Activated CD4-positive, CD25-positive, alpha-beta regulatory T cell treated with anti-CD3 and anti-CD28 coated beads, Interleukin-2, amount 50 U/mL, for 16 hours (primary cell): Measurements from ENCODE around the gene IWS1.

Experiments used
- DNase-seq: peaks from one replicate; pipeline ENCODE4 v3.0.0-alpha.2; 2020; ENCODE audit warnings: low read depth, low spot score

Gene IWS1

DNA sequence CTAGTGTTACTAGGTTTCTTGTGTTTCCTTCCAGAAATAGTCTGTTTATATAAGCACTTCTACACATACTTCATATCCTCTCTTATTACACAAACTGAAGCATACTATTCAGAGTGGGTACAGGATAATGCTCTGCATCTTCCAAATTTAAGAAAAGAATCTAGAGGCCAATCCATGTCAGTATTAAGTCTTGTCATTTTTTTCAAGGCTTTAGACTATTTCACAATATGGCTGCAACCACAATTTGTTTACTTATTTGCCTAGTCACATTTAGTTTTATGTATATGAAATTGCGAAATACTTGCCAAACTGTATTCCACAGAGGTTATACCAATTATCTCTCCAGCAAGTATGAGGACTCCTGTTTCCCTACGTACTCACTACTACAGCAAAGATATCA is 27.9 kb downstream of the IWS1 start:
- DNase-seq, result no peak

GRCh38 chr2:127490283-127490682 is 36.0 kb downstream of the IWS1 start:
- DNase-seq, result no peak

GRCh38 chr2:127486247-127487058 is 39.8 kb downstream of the IWS1 start:
- DNase-seq, result no peak

DNA sequence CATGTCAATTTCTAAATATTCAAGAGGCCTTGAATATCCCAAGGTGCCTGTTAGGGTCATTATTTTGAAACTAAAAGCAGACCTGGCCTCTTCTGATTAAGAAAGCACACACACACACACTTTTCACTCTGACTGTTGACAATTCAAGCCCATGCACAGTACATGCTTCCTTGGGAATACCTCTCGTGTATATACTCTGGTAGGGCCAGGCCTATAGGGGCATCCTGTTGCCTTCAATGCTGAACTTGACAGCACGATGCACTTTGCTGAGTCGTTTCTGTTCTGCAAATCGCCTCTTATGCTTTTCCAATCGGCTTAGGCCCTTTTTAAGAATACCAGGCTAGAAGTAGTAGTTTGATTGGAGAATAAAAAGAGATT is 40.6 kb downstream of the IWS1 start:
- no peak for DNase-seq

- no peak for DNase-seq
These were observed 41.1 kb downstream of the IWS1 start for GRCh38 chr2:127485051-127485693.

DNA sequence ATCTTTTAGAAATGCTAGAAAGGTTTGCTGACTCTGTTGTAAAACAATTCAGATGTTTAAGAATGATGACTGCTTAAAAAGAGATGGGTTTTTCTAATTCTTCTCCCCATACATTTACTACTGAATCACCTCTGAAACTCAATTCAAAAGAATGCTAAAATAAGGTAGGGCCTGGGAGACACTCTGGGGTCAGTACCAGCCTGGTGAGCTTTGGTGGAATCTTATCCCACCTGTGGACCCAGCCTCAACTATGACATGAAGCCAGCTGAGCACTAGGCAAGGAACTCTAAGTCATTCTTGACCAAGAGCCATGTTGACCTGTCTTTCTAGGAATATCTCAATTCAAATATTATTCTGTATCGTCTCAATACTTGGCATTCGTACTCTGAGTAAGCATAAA is 44.3 kb downstream of the IWS1 start:
- DNase-seq, result no peak

- no peak for DNase-seq
These were observed 46.2 kb downstream of the IWS1 start for GRCh38 chr2:127479866-127480743.

GRCh38 chr2:127479219-127479825 is 47.0 kb downstream of the IWS1 start:
- DNase-seq, result no peak

DNA sequence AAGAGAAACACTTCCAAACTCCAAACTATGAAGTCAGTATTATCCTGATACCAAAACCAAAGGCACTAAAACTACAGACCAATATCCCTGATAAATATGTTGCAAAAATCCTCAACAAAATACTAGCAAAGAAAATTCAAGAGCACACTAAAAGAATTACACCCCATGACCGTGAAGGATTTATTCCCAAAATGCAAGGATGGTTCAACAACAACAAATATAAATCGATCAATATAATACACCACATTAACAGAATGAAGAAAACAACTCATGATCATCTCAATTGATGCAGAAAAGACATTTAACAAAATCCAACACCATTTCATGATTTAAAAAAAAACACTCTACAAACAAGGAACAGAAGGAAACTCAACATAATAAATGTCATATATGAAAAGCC is 50.5 kb downstream of the IWS1 start:
- DNase-seq, result no peak

DNA sequence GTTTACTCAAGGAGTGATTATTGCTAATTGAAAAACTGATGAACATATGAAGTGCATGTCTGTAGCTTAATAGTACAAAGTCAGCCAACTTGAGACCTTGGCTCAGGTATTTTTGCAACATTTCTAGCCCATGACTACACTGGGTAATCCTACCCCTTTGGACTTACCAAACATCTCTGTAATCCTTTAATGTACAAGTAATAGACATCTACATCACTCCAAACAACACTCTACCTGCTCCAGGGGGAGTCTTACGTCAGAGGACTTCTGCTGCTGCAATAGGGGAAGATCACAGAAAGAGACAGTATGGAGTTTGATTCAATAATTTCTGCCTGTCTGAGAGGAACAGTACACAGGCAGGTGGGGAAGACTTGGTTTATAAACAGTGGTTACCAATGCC is 54.0 kb downstream of the IWS1 start:
- no peak for DNase-seq

DNA sequence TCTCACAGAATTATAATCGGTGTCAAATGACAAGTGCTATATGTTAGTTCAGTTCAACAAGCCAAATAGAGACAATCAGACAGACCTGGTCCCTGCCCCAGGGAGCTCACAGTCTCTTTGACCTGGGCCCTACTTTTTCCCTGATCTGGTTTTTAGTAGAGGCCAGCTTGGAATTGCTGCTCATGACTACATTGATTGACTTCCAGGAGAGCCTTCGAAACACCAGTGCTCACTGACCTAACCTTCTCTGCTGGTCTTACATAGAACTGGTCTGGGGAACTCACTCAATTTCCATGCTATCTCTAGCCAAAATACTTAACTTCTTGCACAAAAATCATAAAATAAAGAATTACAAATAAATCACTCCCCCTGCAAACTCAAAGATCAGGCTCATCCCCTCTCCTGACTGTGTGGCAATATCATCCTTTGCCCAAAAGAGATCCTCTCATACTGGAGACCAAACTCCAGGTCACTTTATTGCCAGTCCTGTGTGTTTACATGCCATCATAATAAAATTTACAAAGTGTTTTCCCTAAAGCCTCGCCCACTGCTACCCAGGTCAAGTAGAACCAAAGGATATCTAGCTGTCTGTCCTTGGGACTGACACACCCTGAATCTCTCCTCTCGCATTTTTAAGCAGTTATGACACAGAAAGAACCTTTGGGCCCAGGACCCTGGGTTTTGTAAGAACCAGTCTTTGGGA is 54.9 kb downstream of the IWS1 start:
- DNase-seq, result no peak

DNA sequence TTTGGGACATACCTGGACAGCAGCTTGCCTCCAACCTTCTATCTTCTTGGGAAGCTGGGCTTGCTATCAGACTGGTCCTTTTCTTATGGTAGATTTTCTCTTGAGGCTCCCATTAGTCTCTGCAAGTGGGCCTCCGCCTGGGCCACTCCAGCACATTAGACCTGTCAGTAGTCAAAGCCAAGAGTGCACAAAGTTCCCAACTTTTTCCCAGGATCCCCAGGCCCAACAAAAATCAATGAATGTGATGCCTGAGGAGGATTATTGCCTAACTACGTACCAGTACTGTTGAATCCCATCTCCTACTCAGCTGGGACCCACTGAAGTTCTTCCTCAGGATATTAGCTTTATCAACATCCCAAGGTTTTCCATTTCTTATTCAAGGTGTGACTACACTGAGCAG is 56.3 kb downstream of the IWS1 start:
- DNase-seq, result no peak

- no peak for DNase-seq
These were observed 57.2 kb downstream of the IWS1 start for GRCh38 chr2:127469051-127469450.

GRCh38 chr2:127465258-127465657 is 61.0 kb downstream of the IWS1 start:
- no peak for DNase-seq

DNA sequence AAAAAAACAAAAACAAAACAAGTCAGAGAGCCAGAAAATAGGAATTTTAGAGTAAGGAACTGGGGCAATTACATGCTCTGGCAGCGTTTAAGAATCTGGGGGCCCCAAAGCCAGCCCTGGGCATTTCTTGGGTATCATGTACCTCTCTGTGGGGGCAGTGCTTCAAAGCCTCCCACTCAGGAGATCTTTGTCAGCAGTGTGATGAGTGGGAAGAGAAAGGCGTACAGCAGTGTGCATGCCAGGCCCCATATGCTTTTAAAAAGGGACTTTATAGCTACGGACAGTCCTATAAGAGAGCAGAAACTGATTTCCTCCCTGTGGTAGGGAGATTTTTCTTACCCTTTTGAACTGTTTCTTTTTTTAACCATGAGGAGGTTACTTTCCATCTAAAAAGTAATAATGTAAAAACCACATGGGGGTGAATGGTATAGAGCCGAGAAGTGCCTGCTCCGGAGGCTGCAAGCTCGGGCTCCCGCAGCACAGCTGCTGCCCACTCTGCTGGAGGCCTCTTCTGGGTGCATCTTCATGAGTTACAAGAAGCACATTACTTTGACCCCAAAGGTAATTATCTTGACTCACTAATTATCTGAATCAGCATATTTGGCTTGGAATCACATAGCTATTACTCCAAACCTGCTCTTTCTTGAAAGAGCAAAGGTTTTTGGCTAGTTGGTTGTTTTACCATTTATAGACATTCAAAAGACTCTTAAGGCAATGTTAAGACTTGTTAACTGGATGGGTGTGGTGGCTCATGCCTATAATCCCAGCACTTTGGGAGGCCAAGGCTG is 61.6 kb downstream of the IWS1 start:
- no peak for DNase-seq

DNA sequence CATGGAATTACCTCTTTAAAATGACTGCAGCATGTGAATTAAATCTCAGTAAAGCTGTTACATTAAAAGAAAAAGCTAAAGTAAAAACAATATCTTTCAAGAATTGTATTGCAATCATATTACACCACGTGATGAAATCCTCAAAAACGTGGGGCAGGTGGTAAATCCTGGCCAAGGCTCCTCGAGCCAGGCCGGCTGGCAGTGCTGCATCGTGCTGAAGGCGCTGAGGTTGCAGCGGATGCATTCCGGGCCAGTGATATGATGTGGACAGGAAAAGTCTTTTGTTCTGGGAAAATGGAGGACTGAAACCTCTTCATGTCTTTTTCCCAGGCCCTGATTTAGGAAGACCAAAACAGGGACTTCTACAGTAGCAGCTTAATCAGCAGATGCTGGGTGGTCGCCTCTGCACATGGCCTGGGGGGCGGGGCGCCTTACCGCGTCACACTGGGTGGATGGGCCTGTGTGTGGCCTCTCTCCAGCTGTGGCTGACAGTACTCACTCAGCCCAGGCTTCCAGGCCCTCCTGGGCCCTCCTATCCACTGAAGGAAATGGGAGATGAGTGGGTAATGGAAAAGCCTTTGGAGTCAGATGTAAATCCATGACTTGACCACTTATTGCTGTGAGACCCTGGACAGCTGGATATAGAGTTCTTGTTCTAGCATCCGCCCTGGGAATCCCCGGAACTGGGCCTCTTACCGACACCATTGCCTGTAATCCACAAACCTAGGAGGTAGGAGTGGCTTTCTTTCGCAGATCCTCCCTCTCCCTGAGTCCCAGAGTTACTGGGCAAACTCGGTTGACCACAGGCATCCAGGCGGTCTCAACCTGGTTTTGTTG is 62.9 kb downstream of the IWS1 start:
- DNase-seq, result no peak

GRCh38 chr2:127462461-127462860 is 63.8 kb downstream of the IWS1 start:
- DNase-seq, result no peak

DNA sequence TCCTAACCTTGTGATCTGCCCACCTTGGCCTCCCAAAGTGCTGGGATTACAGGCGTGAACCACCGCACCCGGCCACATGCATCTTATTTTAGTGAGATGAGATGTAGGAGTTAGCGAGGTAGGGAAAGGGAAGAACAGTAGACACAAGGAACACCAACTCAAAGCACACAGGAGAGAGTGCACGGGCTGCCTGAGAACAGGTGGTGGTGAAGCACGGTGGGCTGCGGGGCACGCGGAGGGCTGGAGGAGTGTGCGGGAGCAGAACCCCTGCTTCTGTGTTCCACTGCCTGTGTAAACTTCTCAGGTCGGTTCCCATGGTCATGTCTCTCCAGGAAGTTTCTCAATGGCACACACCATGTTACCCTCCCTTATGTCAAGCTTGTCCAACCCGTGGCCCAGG is 69.3 kb downstream of the IWS1 start:
- no peak for DNase-seq

- no peak for DNase-seq
These were observed 70.5 kb downstream of the IWS1 start for GRCh38 chr2:127455566-127456493.
